HG02938 (cell line): ENCODE results near the gene GNB1.
"Not testable (repeated sequence)": the region's sequence is repeated elsewhere in the genome, so short reads cannot be mapped to it uniquely, and the experiment has no call there.

Experiments
- ATAC-seq: cut with Tn5 transposase; IDR thresholded peaks from one replicate; pipeline ENCODE4 v1.9.1; 2021; ENCODE audit warnings: mild to moderate bottlenecking, moderate library complexity; ENCODE audit not compliant: unreplicated experiment

Gene GNB1

GRCh38 chr1:1861761-1862310, 29.1 kb downstream of the GNB1 start:
- not testable (repeated sequence) for ATAC-seq

GRCh38 chr1:1861339-1861730, 29.6 kb downstream of the GNB1 start:
- ATAC-seq: no peak

DNA sequence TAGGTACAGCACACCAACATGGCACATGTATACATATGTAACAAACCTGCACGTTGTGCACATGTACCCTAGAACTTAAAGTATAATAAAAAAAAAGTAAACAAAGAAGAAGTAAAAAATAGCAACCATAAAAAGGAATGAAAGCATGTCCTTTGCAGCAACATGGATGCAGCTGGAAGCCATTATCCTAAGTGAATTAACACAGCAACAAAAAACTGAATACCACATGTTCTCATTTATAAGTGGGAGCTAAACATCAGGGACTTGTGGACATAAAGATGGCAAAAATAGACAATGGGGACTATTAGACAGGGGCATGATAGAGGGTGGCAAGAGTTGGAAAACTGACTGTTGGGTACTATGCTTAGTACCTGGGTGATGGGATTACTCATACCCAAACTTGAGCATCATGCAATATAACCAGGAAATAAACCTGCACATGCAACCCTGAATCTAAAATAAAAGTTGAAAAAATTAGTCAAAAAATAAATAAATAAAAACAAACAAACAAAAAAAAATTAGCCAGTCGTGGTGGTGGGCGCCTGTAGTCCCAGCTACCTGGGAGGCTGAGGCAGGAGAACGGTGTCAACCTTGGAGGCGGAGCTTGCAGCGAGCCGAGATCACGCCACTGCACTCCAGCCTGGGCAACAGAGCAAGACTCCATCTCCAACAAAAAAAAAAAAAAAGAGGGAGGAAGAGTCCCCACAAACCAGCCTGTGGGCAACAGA, 30.8 kb downstream of the GNB1 start:
- not testable (repeated sequence) for ATAC-seq

GRCh38 chr1:1858382-1859086, 32.4 kb downstream of the GNB1 start:
- no peak for ATAC-seq

DNA sequence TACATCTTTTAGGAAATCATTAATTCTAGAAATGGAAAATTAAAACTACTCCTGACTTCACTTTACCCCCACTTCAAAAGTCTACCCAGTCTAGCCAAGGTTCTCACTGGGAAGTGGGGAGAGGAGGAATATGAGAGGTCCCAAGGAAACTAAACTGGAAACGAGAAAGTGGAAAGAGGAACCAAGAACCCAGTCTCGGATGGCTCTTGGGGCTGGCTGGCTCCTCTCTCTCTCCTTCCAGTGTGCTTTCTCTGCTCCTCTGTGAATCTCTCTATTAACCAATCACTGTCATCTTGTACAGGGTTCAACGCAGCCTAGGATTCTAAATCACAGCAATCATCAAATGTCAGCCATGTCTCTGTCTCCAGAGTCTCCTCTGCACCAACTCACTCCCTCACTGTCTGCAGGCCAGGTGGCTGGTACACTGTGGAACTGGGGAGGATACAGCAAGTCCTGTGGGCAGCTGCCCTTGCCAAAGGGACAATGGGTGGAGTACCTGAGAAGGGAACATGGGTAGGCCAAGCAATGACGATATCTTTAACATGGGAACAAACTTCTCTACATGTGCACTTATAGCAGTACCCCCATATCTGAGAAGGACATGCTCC, 33.7 kb downstream of the GNB1 start:
- ATAC-seq: no peak

DNA sequence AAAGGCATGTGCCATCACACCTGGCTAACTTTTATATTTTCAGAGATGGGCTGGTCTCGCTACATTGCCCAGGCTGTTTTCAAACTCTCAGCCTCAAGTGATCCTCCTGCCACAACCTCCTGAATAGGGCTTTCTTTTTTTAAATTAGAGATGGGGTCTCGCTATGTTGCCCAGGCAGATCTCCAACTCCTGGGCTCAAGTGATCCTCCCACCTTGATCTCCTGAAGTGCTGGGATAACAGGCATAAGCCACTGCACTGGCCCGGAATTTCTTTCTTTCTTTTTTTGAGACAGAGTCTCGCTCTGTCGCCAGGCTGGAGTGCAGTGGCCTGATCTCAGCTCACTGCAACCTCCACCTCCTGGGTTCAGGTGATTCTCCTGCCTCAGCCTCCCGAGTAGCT, 34.7 kb downstream of the GNB1 start:
- ATAC-seq: not testable (repeated sequence)

DNA sequence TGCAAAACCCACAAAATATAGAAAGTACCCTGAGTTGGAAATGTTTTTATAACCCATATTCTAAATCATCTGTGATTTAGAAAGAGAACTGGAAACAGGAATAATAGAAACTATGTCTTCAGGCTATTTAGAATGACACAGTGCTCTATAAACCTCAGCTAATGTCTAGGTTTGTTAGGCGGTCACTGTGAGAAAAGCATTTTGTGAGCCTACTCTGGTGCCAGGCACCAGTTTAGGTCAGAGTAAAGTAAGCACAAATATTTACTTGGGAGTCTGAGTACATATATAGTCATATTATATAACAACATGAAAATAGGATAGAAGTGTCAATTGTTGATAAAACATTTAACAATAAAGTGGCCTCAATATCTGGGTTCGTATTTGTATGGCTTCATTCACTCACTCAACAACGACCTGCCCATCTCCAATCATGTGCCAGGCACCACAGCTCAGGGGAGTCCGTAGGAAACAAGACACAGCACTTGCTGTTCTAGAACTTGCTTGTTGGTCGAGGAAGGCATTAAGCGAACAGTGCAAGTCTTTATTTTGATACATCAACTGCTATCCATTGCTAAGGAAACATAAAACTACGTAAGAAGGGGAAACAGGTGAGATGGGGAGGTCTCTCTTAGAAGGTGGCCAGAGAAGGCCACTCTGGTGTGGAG, 37.2 kb downstream of the GNB1 start:
- ATAC-seq: no peak

DNA sequence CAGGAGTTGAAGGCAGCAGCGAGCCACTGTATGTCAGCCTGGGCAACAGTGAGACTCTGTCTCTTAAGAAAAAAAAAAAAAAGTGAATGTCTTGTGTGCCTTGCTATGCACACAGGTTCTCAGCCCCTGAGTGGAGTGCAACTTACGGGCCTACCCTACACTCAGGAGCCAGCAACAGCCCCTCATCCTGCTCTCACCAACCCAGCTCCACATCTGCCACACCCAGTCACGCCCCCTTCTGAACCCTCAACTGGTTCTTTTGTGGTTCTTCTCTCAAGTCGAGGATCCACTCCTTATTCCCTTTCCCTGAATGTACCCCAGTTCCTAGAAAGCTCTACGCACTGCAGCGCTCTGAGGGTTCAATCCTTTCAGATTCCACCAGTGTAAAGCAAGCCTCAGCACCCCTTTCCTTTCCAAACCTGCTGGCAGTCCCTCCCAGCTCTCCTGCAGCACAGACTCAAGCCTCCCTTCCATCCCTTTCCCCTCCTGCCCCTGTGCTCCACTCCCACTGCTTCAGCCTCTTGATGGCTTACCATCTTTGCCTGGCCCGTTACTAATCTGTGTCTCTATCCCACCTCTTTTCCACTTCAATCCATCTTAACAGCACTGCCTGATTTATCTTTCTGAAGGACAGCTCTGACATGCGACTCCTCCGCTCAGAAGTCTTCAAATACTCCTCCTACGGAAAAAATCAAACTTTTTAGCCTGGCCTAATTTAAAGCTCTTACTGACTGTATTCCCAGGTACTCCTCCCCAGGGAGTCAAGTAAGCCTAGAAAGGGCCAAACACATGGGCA, 38.1 kb downstream of the GNB1 start:
- ATAC-seq: no peak

DNA sequence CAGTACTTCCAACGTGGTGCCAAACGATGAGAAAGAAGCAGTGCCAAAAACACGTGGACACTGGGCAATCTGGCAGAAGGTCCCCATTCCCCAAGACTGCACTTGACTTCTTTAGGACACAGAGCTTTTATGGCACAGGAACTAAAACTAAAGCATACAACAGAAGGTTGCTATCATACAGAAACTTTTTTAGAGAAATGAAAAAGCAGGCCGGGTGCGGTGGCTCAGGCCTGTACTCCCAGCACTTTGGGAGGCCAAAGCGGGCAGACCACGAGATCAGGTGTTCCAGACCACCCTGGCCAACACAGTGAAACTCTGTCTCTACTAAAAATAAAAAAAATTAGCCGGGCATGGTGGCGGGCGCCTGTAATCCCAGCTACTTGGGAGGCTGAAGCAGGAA, 43.0 kb downstream of the GNB1 start:
- ATAC-seq: no peak

DNA sequence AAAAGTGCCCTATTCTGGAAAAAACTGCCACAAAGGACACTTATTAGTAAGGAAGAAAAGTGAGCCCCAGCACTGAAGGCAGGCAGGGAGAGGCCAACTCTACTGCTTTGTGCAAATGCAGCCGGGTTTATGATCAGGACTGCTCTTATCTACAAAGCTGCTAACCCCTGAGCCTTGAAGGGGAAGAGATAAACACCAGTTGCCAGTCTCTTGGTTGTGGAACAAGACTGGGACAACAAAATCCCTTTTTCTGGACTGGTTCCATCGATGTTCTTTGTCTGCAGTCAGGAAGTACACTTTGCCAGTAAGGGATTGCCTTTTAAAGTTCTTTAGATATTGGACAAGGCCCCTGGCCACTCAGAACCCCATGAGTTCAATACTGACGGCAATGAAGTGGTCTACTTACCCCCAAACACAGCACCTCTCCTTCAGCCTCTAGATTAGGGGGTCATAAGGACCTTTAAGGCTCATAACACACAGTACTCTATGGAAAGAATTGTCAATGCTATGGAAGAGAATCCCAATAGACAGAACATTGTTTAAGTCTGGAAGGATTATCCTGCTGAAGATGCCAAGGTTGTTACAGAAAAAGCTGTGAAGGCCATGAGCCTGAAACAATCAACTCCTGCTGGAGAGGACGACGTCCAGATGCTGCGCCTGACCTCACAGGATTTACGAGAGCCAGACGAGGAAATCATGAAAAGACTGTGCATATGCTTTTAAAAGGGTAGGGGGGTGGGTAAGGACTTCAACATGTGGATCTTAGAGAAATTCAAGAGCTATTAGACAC, 43.6 kb downstream of the GNB1 start:
- ATAC-seq: no peak

DNA sequence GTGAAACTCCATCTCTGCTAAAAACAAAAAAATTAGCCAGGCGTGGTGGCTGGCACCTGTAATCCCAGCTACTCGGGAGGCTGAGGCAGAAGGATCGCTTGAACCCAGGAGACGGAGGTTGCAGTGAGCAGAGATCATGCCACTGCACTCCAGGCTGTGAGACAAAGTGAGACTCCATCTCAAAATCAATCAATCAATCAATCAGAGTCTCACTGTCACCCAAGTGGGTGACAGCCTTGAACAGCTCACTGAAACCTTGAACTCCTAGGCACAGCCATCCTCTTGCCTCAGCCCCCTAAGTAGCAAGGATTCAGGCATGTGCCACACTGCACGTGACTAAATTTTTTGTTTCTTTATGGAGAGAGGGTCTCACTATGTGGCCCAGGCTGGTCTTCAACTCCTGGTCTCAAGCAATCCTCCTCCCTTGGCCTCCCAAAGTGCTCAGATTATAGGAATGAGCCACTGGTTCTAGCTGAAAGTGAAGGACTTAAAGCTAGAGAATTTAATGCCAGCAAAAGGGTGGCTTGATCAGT, 44.4 kb downstream of the GNB1 start:
- no peak for ATAC-seq

DNA sequence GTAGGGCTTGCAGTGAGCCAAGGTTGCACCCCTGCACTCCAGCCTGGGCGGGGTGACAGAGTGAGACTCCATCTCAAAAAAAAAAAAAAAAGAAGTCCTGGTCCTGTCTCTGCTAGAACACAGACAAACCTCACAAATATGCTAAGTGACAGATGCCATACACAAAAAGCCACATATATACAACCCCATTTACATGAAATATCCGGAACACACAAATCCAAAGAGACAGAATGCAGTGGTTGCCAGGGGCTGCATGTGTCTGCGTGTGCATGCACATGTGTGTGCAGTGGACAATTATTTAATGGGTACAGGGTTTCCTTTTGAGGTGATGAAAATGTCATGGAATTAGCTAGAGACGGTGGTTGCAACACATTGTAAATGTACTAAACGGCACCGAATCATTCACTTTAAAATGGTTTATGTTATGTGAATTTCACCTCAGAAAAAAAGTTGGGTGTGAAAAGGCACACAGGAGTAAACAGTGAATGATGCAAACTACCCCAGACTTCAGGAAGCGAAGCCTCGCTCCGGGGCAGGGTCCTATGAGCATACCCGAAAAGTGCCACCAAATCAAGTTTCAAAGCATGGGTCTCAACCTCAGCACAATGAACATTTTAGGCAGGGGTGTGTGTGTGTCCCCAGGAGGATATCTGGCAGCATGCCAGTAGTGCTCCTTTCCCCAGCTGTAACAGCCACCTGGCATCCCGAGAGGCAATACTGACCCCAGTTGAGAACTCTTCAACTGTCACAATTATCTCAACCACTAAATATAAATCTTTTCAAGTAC, 48.3 kb downstream of the GNB1 start:
- ATAC-seq: no peak

- ATAC-seq: no peak
Measured at GRCh38 chr1:1841575-1841995, 49.3 kb downstream of the GNB1 start.

DNA sequence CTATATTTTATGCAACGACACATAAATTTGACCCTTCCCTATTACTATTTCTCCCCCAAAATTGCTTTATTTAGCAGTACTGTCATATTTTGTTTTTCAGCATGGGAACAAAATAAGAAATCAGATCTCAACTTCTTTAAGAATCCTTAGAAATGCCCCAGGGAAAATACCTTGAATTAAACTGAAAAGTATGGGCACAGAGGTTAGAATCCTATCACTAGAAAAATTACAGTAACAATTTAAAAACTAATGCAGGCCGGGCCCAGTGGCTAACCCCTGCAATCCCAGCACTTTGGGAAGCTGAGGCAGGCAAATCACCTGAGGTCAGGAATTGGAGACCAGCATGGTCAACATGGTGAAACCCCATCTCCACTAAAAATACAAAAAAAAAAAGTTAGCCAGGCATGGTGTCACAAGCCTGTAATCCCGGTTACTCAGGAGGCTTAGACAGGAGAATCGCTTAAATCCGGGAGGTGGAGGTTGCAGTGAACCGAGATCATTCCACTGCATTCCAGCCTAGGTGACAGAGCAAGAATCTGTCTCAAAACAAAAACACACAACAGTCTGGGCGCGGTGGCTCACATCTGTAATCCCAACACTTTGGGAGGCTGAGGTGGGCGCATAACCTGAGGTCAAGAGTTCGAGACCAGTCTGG, 51.4 kb downstream of the GNB1 start:
- ATAC-seq: no peak

DNA sequence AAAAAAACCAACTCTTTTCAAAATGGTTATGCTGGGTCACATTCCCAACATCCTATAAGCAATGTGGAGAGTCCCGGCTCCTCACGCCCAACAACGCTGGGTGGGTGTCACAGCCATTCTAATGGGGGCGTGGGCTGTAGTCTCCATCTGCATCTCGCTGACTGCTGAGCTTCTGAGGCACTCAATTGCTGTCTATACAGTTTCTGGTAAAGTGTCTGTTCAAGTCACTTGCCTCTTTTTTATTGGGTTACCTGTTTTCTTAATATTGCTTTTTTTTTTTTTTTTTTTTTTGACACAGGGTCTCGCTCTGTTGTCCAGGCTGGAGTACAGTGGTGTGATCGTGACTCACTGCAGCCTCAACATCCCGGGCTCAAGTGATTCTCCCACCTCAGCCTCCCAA, 54.8 kb downstream of the GNB1 start:
- ATAC-seq: no peak

DNA sequence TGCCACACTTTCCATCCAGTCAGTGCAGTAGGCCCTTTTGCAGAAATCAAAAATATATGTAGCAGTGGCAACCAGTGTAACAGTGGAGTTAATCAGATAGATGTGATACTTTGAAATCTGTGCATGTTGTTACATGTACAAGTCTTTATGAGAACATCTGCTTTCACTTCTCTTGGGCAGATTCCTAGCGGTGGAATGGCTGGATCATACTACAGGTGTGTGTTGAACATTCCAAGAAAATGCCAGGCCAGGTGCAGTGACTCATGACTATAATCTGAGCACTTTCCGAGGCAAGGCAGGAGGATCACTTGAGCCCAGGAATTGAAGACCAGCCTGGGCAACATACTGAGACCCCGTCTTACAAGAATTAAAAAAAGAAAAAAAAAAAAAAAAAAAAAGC, 55.3 kb downstream of the GNB1 start:
- ATAC-seq: no peak

- ATAC-seq: no peak
Measured at GRCh38 chr1:1833916-1834325, 57.0 kb downstream of the GNB1 start.

GRCh38 chr1:1833456-1833855, 57.4 kb downstream of the GNB1 start:
- ATAC-seq: no peak
